ENCODE measurements around the gene CSF3R. TPM values are rescaled to one million over a fixed set of nuclear protein-coding genes. Genes with fewer than 3 reads are reported as not detected.

Gene CSF3R
- total RNA-seq, 1 donor from 2014 or later: not detected

GRCh38 chr1:36446271-36446670, 36.4 kb downstream of the CSF3R start:
- ATAC-seq (ENCODE audit: low read depth) (no peak), DNase-seq (no peak)
- H3K4me3 Mint-ChIP-seq: no peak overlapping the region
- no peaks in the 10 kb centered on the region for H3K9me3 Mint-ChIP-seq
- intact Hi-C loops (cut with micrococcal nuclease): no loop called here
- H3K27ac Mint-ChIP-seq: no peak overlapping the region
- POLR2A ChIA-PET: no interaction called here
- H3K27me3 Mint-ChIP-seq: no peaks in the 10 kb centered on the region
- peaks cover 2% of the 10 kb centered on the region for H3K36me3 Mint-ChIP-seq (ENCODE audit: low read depth)
- TF ChIP-seq CTCF (IDR thresholded peaks at IDR 0.05): no peak
- peaks cover 11% of the 10 kb centered on the region for H3K4me1 Mint-ChIP-seq
- CTCF ChIA-PET: no interaction called here

GRCh38 chr1:36443297-36443696, 39.4 kb downstream of the CSF3R start:
- no peaks in the 10 kb centered on the region for H3K27me3 Mint-ChIP-seq

GRCh38 chr1:36442337-36442736, 40.4 kb downstream of the CSF3R start:
- no peaks in the 10 kb centered on the region for H3K36me3 Mint-ChIP-seq (ENCODE audit: low read depth)
- POLR2A ChIA-PET: interaction anchor here (1.1 kb wide), 1 partner anchor 22 kb away, joined by 3 read pairs; the partner anchor contains the start of gene MRPS15
- CTCF ChIA-PET: no interaction called here

More at GRCh38 chr1:36443297-36443696, 39.4 kb downstream of the CSF3R start:
- Mint-ChIP-seq H3K9me3 (no peaks in the 10 kb centered on the region), H3K36me3 (ENCODE audit: low read depth) (no peaks in the 10 kb centered on the region), H3K27ac (no peak overlapping the region), H3K4me1 (no peaks in the 10 kb centered on the region), H3K4me3 (no peak overlapping the region)
- intact Hi-C loops (cut with micrococcal nuclease): no loop called here
- ATAC-seq (ENCODE audit: low read depth): no peak
- DNase-seq: no peak
- POLR2A ChIA-PET: no interaction called here
- CTCF ChIA-PET: no interaction called here
- TF ChIP-seq CTCF (IDR thresholded peaks at IDR 0.05): no peak

GRCh38 chr1:36440646-36441045, 42.1 kb downstream of the CSF3R start:
- Mint-ChIP-seq H3K4me3 (no peak overlapping the region), H3K4me1 (no peaks in the 10 kb centered on the region), H3K27ac (no peak overlapping the region), H3K9me3 (no peaks in the 10 kb centered on the region), H3K27me3 (no peaks in the 10 kb centered on the region), H3K36me3 (ENCODE audit: low read depth) (no peaks in the 10 kb centered on the region)
- ChIA-PET CTCF (no interaction called here), POLR2A (no interaction called here)
- ATAC-seq (ENCODE audit: low read depth): no peak
- intact Hi-C loops (cut with micrococcal nuclease): no loop called here
- DNase-seq: no peak
- TF ChIP-seq CTCF (IDR thresholded peaks at IDR 0.05): no peak

More at GRCh38 chr1:36442337-36442736, 40.4 kb downstream of the CSF3R start:
- no peaks in the 10 kb centered on the region for H3K4me1 Mint-ChIP-seq
- intact Hi-C loops (cut with micrococcal nuclease): no loop called here
- no peak for DNase-seq
- no peak overlapping the region for H3K4me3 Mint-ChIP-seq
- no peaks in the 10 kb centered on the region for H3K9me3 Mint-ChIP-seq
- H3K27me3 Mint-ChIP-seq: no peaks in the 10 kb centered on the region
- TF ChIP-seq CTCF (IDR thresholded peaks at IDR 0.05): no peak
- H3K27ac Mint-ChIP-seq: no peak overlapping the region
- ATAC-seq (ENCODE audit: low read depth): no peak

- POLR2A ChIA-PET: no interaction called here
- ATAC-seq (ENCODE audit: low read depth) (no peak), DNase-seq (no peak)
- no peak overlapping the region for H3K27ac Mint-ChIP-seq
- no peak for TF ChIP-seq CTCF (IDR thresholded peaks at IDR 0.05)
- no peaks in the 10 kb centered on the region for H3K9me3 Mint-ChIP-seq
- H3K36me3 Mint-ChIP-seq (ENCODE audit: low read depth): no peaks in the 10 kb centered on the region
- intact Hi-C loops (cut with micrococcal nuclease): no loop called here
- H3K4me3 Mint-ChIP-seq: no peak overlapping the region
- CTCF ChIA-PET: no interaction called here
- no peaks in the 10 kb centered on the region for H3K27me3 Mint-ChIP-seq
- H3K4me1 Mint-ChIP-seq: no peaks in the 10 kb centered on the region
These were observed 42.7 kb downstream of the CSF3R start for GRCh38 chr1:36440044-36440443.
